IPS-NIHi7 (cell line): ENCODE results near the gene ABCB9.

Source experiments
- DNase-seq: peaks from one replicate; pipeline ENCODE4 v3.0.0; 2012; ENCODE audit warnings: mixed read lengths; ENCODE audit errors: extremely low spot score

The ABCB9 gene

GRCh38 chr12:122994781-122995502, 28.7 kb upstream of the ABCB9 start:
- DNase-seq, result no peak

- DNase-seq, result no peak
These were observed 27.9 kb upstream of the ABCB9 start for GRCh38 chr12:122994140-122994675.

GRCh38 chr12:122992386-122992785, 26.1 kb upstream of the ABCB9 start:
- DNase-seq, result no peak

GRCh38 chr12:122991623-122992275, 25.5 kb upstream of the ABCB9 start:
- DNase-seq, result no peak

- DNase-seq, result no peak
These were observed 24.8 kb upstream of the ABCB9 start for GRCh38 chr12:122990961-122991622.

- no peak for DNase-seq
These were observed 24.3 kb upstream of the ABCB9 start for GRCh38 chr12:122990561-122990960.

- no peak for DNase-seq
These were observed 23.7 kb upstream of the ABCB9 start for GRCh38 chr12:122989874-122990419.

- DNase-seq, result no peak
These were observed 23.1 kb upstream of the ABCB9 start for GRCh38 chr12:122989225-122989839.

GRCh38 chr12:122988612-122989212, 22.4 kb upstream of the ABCB9 start:
- no peak for DNase-seq

GRCh38 chr12:122988036-122988435, 21.8 kb upstream of the ABCB9 start:
- DNase-seq, result no peak

- no peak for DNase-seq
These were observed 21.1 kb upstream of the ABCB9 start for GRCh38 chr12:122987086-122987951.

GRCh38 chr12:122986258-122986871, 20.1 kb upstream of the ABCB9 start:
- no peak for DNase-seq

- DNase-seq, result no peak
These were observed 19.3 kb upstream of the ABCB9 start for GRCh38 chr12:122985338-122986257.

- no peak for DNase-seq
These were observed 18.5 kb upstream of the ABCB9 start for GRCh38 chr12:122984612-122985337.

- DNase-seq, result no peak
These were observed 17.7 kb upstream of the ABCB9 start for GRCh38 chr12:122983789-122984515.

GRCh38 chr12:122982963-122983788, 16.9 kb upstream of the ABCB9 start:
- no peak for DNase-seq

GRCh38 chr12:122982477-122982815, 16.2 kb upstream of the ABCB9 start:
- DNase-seq, result no peak
